T-helper 9 cell (primary cell): Measurements from ENCODE around the gene GJD3.
A peak's percentile ranks its signal among the peaks of the same experiment; 100 is the strongest.

ENCODE experiments used
- DNase-seq: peaks from one replicate; pipeline ENCODE4 v3.0.0-alpha.2; 2020

GJD3 gene

GRCh38 chr17:40340327-40340726 is 24.2 kb downstream of the GJD3 start:
- DNase-seq = no peak

GRCh38 chr17:40338941-40339649 is 25.4 kb downstream of the GJD3 start:
- DNase-seq = no peak

GRCh38 chr17:40338058-40338457 is 26.5 kb downstream of the GJD3 start:
- no peak for DNase-seq

- no peak for DNase-seq
These were observed 27.2 kb downstream of the GJD3 start for GRCh38 chr17:40337351-40337750.

GRCh38 chr17:40335620-40336019 is 28.9 kb downstream of the GJD3 start:
- no peak for DNase-seq

GRCh38 chr17:40333781-40334448 is 30.6 kb downstream of the GJD3 start:
- no peak for DNase-seq

- no peak for DNase-seq
These were observed 32.5 kb downstream of the GJD3 start for GRCh38 chr17:40331743-40332641.

GRCh38 chr17:40330850-40331470 is 33.6 kb downstream of the GJD3 start:
- no peak for DNase-seq

- DNase-seq = no peak
These were observed 34.4 kb downstream of the GJD3 start for GRCh38 chr17:40329839-40330794.

GRCh38 chr17:40328386-40328766 is 36.2 kb downstream of the GJD3 start:
- DNase-seq = no peak

GRCh38 chr17:40327735-40328385 is 36.7 kb downstream of the GJD3 start:
- no peak for DNase-seq

- DNase-seq = no peak
These were observed 37.2 kb downstream of the GJD3 start for GRCh38 chr17:40327244-40327729.

- no peak for DNase-seq
These were observed 37.7 kb downstream of the GJD3 start for GRCh38 chr17:40326832-40327199.

- peak; percentile 55 for DNase-seq
These were observed 38.3 kb downstream of the GJD3 start for GRCh38 chr17:40326014-40326831.

- no peak for DNase-seq
These were observed 39.2 kb downstream of the GJD3 start for GRCh38 chr17:40325156-40326013.

GRCh38 chr17:40323391-40324381 is 40.9 kb downstream of the GJD3 start:
- DNase-seq = peak; percentile 74

GRCh38 chr17:40322358-40323315 is 41.9 kb downstream of the GJD3 start:
- DNase-seq = peak; percentile 83
